Hepatocyte (in vitro differentiated cells): ENCODE measurements around the gene ADCK2. TPM values are rescaled to one million over a fixed set of nuclear protein-coding genes. Genes with fewer than 3 reads are reported as not detected.

Experiments used
- DNase-seq: peaks from one replicate; pipeline ENCODE4 v3.0.0-alpha.2; 2016; ENCODE audit warnings: low spot score
- H2AFZ ChIP-seq: fragments of 200-600 bp; sonication (generic); 2 replicates; pipeline ENCODE4 v1.6.0; 2016; ENCODE audit warnings: antibody characterized with exemption, mild to moderate bottlenecking
- H3K27ac ChIP-seq: fragments of 200-600 bp; sonication (generic); 2 replicates; pipeline ENCODE4 v1.5.1; 2016; ENCODE audit warnings: mild to moderate bottlenecking
- H3K27me3 ChIP-seq: fragments of 200-600 bp; sonication (generic); 2 replicates; pipeline ENCODE4 v1.6.1; 2016
- H3K36me3 ChIP-seq: fragments of 200-600 bp; sonication (generic); replicated peaks from 2 replicates; pipeline ENCODE4 v1.5.1; 2016; ENCODE audit warnings: low read depth; ENCODE audit not compliant: insufficient read depth
- H3K4me1 ChIP-seq: fragments of 200-600 bp; sonication (generic); 2 replicates; pipeline ENCODE4 v1.5.1; 2016; ENCODE audit warnings: mild to moderate bottlenecking, moderate library complexity; ENCODE audit not compliant: insufficient read depth
- H3K4me2 ChIP-seq: fragments of 200-600 bp; sonication (generic); 2 replicates; pipeline ENCODE4 v1.6.0; 2016
- H3K4me3 ChIP-seq: fragments of 200-600 bp; sonication (generic); 2 replicates; pipeline ENCODE4 v1.5.1; 2016; ENCODE audit warnings: mild to moderate bottlenecking
- H3K79me2 ChIP-seq: fragments of 200-600 bp; sonication (generic); 2 replicates; pipeline ENCODE4 v1.6.0; 2017; ENCODE audit warnings: mild to moderate bottlenecking
- H3K9me2 ChIP-seq: fragments of 200-600 bp; sonication (generic); replicated peaks from 2 replicates; pipeline ENCODE4 v1.6.0; 2017; ENCODE audit warnings: mild to moderate bottlenecking; ENCODE audit not compliant: insufficient read depth
- H3K9me3 ChIP-seq: fragments of 200-600 bp; sonication (generic); 2 replicates; pipeline ENCODE4 v1.5.1; 2016; ENCODE audit warnings: low read depth, mild to moderate bottlenecking
- H4K20me1 ChIP-seq: fragments of 200-600 bp; sonication (generic); 2 replicates; pipeline ENCODE4 v1.6.0; 2016; ENCODE audit warnings: mild to moderate bottlenecking; ENCODE audit not compliant: insufficient read depth, poor library complexity, severe bottlenecking
- EZH2 ChIP-seq: fragments of 200-600 bp; sonication (generic); IDR thresholded peaks from 2 replicates; pipeline ENCODE4 v1.6.1; 2016; ENCODE audit warnings: antibody characterized with exemption, mild to moderate bottlenecking, borderline replicate concordance
- EZH2phosphoT487 ChIP-seq: fragments of 200-600 bp; sonication (generic); IDR thresholded peaks from one replicate; pipeline ENCODE4 v1.6.1; 2018; ENCODE audit warnings: antibody characterized with exemption, mild to moderate bottlenecking, low read depth, moderate library complexity; ENCODE audit not compliant: unreplicated experiment, severe bottlenecking
- WGBS: methylation state at CpG from one replicate; pipeline ENCODE4 v1.1.6; 2016; ENCODE audit warnings: low lambda C conversion rate; ENCODE audit errors: missing lambda C conversion rate; 5-methylcytosine and 5-hydroxymethylcytosine counted together
- polyA plus RNA-seq: library from polyadenylated mRNA; unstranded; fragments of >200 nt; fragmentation: Nextera tagmentation; extraction: Ambion mirVana; gene quantifications from 2 replicates; pipeline ENCODE4 v1.2.1, GENCODE V29; 2016
- total RNA-seq: library from RNA; depleted of rRNA; stranded (reverse); fragments of >200 nt; gene quantifications from 2 replicates; pipeline ENCODE4 v1.2.3, GENCODE V29; 2014
- TF ChIP-seq, protein P1 (sequence below): fragments of 200-600 bp; sonication (generic); IDR thresholded peaks from 2 replicates; pipeline ENCODE4 v1.5.1; 2016; ENCODE audit warnings: antibody characterized with exemption, mild to moderate bottlenecking; ENCODE audit not compliant: poor library complexity

Gene ADCK2
- total and polyA plus RNA-seq, 2 experiments from 2014 or later, result 22.4 to 24.2 TPM

DNA sequence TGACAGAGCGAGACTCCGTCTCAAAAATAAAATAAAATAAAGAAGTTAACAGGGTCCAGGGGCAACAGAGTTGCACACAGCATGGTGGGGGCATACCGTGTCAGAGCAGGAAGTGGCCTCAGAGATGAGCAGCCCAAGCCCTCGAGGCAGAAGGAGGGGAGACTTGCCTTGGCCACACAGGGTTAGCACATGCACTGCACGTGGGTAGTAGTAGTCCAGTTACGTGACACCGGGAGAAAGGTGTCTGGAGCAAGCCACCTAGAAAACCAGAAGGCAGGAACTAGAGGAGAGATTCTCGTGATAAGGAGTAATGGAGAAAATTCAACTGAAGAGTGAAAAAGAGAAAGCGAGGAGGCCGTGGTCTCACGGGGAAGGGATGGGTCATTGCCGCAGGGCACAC is 22.4 kb upstream of the ADCK2 start:
- no peaks in the 10 kb centered on the region for H3K27me3 ChIP-seq
- no peaks in the 10 kb centered on the region for H3K9me2 ChIP-seq
- no peaks in the 10 kb centered on the region for H3K4me1 ChIP-seq
- no peak overlapping the region for H3K4me2 ChIP-seq
- WGBS, result 85% methylated on average over 12 of the region's 12 CpGs
- no peak overlapping the region for H3K4me3 ChIP-seq
- no peaks in the 10 kb centered on the region for H3K36me3 ChIP-seq
- no peaks in the 10 kb centered on the region for H3K9me3 ChIP-seq
- no peaks in the 10 kb centered on the region for H3K79me2 ChIP-seq
- H3K27ac ChIP-seq, result no peak overlapping the region
- no peak for TF ChIP-seq EZH2phosphoT487
- TF ChIP-seq, protein P1, sequence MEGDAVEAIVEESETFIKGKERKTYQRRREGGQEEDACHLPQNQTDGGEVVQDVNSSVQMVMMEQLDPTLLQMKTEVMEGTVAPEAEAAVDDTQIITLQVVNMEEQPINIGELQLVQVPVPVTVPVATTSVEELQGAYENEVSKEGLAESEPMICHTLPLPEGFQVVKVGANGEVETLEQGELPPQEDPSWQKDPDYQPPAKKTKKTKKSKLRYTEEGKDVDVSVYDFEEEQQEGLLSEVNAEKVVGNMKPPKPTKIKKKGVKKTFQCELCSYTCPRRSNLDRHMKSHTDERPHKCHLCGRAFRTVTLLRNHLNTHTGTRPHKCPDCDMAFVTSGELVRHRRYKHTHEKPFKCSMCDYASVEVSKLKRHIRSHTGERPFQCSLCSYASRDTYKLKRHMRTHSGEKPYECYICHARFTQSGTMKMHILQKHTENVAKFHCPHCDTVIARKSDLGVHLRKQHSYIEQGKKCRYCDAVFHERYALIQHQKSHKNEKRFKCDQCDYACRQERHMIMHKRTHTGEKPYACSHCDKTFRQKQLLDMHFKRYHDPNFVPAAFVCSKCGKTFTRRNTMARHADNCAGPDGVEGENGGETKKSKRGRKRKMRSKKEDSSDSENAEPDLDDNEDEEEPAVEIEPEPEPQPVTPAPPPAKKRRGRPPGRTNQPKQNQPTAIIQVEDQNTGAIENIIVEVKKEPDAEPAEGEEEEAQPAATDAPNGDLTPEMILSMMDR, result no peak
- no peak for TF ChIP-seq EZH2
- DNase-seq, result no peak
- no peaks in the 10 kb centered on the region for H4K20me1 ChIP-seq
- H2AFZ ChIP-seq, result no peak overlapping the region

DNA sequence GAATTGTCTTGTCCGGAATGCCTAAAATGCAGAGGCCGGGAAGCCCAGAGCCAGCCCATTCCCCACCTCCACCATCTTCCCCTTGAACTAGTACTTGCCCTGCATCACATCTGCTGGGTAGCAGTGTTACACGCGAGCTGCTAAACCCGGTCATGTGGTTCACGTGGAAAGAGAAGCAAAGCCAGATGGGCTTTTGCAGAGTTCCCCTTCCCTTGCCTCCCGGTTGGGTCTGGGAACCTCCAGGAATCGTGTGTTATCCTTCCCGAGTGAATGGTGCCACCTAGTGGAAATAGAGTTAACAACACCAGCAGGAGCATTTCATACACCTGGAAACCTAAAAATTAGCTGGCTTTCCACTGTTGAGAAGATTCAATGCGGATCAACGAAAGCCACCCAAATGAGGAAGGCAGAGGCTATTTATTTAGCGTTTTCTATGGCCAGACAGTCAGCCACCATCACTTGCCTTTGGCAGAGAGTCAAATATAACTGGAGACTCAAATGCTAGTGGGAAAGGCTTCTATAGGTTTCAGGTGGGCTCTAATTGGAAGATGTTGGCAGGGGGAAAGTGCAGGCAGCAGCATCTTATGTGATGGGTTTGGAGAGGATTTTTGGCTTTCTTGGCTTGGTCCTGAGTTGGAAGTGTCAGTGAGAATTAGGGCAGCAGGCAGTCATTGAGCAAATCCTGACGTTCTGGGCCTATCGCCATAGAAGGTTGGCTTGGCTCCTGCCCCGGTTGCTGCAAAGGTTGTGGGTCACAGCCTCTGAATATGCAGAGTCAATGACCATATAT is 19.2 kb upstream of the ADCK2 start:
- no peak overlapping the region for H2AFZ ChIP-seq
- H3K9me2 ChIP-seq, result no peaks in the 10 kb centered on the region
- no peaks in the 10 kb centered on the region for H3K27me3 ChIP-seq
- no peaks in the 10 kb centered on the region for H3K9me3 ChIP-seq
- no peaks in the 10 kb centered on the region for H3K4me1 ChIP-seq
- H3K79me2 ChIP-seq, result no peaks in the 10 kb centered on the region
- H3K4me2 ChIP-seq, result no peak overlapping the region
- no peak overlapping the region for H3K27ac ChIP-seq
- TF ChIP-seq, protein P1, result peak; percentile 88
- TF ChIP-seq EZH2phosphoT487 (no peak), EZH2 (no peak)
- H3K4me3 ChIP-seq, result no peak overlapping the region
- peak; percentile 89 for DNase-seq
- no peaks in the 10 kb centered on the region for H4K20me1 ChIP-seq
- H3K36me3 ChIP-seq, result no peaks in the 10 kb centered on the region
- 32% methylated on average over 15 of the region's 15 CpGs for WGBS

DNA sequence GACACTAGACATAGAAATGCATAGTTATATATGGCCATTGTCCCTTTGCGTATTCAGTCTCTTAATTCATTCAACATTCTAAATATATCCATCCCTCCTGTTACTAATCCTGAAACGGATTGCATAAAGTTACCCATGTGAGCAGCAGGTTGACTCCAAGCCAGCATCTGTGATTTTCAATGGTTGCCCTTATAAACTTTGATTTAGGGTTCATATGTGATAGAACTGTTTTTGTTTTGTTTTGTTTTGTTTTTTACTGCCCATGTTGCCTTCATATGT is 18.7 kb upstream of the ADCK2 start:
- no peaks in the 10 kb centered on the region for H3K36me3 ChIP-seq
- no peak for DNase-seq
- no peak overlapping the region for H2AFZ ChIP-seq
- 86% methylated on average over 2 of the region's 2 CpGs for WGBS
- no peaks in the 10 kb centered on the region for H3K9me3 ChIP-seq
- H3K4me2 ChIP-seq, result no peak overlapping the region
- H4K20me1 ChIP-seq, result no peaks in the 10 kb centered on the region
- H3K27ac ChIP-seq, result no peak overlapping the region
- no peak for TF ChIP-seq EZH2
- H3K79me2 ChIP-seq, result no peaks in the 10 kb centered on the region
- H3K4me1 ChIP-seq, result no peaks in the 10 kb centered on the region
- H3K4me3 ChIP-seq, result no peak overlapping the region
- H3K9me2 ChIP-seq, result no peaks in the 10 kb centered on the region
- H3K27me3 ChIP-seq, result no peaks in the 10 kb centered on the region

DNA sequence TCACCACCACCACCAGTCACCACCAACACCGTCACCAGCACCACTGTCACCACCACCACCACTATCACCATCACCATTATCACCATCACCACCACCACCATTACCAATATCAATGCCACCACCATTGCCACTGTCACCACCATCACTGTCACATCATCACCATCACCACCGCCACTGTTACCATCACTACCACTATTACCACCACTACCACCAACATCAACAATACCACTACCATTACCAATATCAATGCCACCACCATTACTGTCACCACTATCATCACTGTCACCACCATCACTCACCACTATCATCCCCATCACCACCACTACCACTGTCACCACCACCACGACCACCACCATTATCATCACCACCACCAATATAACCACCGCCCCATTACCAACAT is 18.1 kb upstream of the ADCK2 start:
- H2AFZ ChIP-seq, result no peak overlapping the region
- no peak overlapping the region for H3K4me3 ChIP-seq
- H3K27me3 ChIP-seq, result no peaks in the 10 kb centered on the region
- no peaks in the 10 kb centered on the region for H3K9me3 ChIP-seq
- no peaks in the 10 kb centered on the region for H4K20me1 ChIP-seq
- no peaks in the 10 kb centered on the region for H3K79me2 ChIP-seq
- no peaks in the 10 kb centered on the region for H3K9me2 ChIP-seq
- TF ChIP-seq EZH2 (no peak), EZH2phosphoT487 (no peak)
- H3K27ac ChIP-seq, result no peak overlapping the region
- DNase-seq, result no peak
- H3K4me2 ChIP-seq, result no peak overlapping the region
- H3K36me3 ChIP-seq, result no peaks in the 10 kb centered on the region
- 94% methylated on average over 4 of the region's 4 CpGs for WGBS
- H3K4me1 ChIP-seq, result no peaks in the 10 kb centered on the region
